ENCODE measurements around the gene RGS9BP.
A peak's percentile ranks its signal among the peaks of the same experiment; 100 is the strongest.
"Not testable (repeated sequence)": the region's sequence is repeated elsewhere in the genome, so short reads cannot be mapped to it uniquely, and the experiment has no call there.

Gene RGS9BP

DNA sequence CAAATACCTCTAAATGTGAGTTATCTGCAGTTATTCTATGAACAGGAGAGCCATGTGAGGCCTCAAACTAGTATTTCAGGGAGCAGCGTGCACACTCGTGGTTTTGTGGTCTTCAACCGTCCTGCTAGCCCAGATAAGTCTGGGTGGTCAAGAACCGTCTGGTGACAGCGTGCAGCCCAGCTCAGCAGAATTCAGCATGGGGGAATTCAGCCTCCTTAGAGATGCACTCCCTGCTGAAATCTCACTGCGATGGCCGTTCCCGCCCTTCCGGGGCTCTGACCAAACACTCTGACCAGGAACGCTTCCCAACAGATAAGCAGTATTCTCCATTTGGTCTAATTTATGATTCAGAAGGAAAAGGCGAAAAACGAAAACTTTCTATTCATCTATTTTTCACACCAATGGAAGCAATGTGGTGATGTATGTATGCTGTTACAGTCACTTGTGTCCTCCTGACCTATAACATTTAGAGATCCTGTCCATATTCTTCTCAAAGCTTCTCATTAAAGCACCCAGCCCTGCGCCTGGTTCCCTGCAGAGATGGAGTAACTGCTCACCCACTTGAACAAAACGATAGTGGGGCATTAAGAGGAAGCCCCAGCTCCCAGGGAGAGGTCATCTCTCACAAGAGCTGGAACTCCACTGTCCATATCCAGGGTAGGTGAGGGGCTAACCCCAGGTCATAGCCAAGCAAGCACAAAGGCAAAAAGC, 3.6 kb upstream of the RGS9BP start:
- DNase-seq (ENCODE audit: low read depth in 3 of 3), result no peak

DNA sequence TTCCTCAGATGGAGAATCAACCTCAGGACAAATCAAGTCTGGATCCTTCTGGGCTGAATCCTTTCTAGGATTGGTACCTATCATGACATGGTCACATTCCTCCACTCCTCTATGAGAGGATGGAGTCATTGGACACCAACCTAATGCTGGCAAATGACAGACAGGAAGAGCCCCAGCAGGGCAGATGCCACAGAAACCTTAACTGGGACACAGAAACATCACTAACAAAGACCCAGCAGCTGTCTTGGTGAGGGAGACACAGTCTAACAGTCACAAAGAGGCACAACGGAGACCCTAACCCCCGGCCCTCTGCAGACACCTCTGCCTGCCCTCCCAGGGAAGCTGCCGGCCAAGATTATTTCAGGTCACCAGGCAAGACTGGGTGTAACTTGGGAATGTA, 2.8 kb upstream of the RGS9BP start:
- no peak for DNase-seq (ENCODE audit: low read depth in 3 of 3)

DNA sequence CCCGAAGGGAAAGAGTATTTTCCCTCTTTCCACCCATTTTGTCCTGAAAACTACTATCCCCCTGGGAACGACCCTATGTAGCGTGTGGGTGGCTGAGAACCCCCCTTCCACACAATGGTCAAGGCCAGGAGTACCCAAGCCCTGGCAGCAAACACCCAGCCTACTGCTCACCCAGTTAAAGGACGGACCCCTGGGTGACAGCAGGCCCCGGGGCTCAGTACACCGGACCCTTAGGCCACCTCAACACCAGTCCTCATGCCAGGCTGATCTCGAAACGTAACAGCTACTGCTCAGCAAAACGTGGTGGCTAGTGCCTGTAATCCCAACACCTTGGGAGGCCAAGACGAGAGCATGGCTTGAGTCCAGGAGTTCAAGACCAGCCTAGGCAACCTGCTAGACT, 2.1 kb upstream of the RGS9BP start:
- no peak for DNase-seq (ENCODE audit: low read depth in 3 of 3)

DNA sequence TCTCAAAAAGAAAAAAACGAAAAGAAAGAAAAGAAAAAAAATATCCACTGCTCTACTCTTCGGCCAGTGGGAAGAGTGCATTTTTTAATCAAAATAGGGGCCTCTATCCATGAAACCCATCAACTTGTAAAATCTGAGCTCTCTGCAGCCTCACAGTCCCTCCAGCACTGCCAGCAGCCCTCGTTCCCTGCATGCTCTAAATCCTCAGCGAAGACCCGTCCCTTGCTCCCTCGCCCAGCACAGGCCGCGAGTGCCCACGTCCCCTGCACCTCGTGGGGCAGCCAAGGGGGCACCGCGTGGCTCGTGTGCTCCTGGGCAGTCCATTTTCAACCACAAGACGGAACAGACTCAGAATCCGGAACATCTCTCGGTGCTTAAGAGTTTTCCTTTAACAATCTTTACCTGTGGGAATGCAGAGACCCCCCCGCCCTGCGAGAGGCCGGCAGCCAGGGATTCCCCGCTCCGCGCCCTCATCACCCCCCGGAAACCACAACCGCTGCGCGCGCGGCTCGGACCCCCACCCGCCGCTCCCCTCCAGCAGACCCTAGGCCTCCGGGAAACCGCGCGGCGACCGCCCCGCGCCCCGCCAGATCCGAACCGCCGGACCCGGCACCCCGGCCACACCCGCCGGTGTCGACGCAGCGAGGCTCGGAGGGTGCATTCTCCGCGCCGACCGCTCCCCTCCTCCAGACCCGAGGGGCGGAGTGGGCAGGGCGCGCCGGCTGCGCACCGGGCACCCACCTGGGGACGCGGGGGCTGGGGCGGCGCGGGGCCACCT, 1.3 kb upstream of the RGS9BP start:
- peak in 1 of 3 experiments; percentile 2 for DNase-seq (ENCODE audit: low read depth in 3 of 3)

DNA sequence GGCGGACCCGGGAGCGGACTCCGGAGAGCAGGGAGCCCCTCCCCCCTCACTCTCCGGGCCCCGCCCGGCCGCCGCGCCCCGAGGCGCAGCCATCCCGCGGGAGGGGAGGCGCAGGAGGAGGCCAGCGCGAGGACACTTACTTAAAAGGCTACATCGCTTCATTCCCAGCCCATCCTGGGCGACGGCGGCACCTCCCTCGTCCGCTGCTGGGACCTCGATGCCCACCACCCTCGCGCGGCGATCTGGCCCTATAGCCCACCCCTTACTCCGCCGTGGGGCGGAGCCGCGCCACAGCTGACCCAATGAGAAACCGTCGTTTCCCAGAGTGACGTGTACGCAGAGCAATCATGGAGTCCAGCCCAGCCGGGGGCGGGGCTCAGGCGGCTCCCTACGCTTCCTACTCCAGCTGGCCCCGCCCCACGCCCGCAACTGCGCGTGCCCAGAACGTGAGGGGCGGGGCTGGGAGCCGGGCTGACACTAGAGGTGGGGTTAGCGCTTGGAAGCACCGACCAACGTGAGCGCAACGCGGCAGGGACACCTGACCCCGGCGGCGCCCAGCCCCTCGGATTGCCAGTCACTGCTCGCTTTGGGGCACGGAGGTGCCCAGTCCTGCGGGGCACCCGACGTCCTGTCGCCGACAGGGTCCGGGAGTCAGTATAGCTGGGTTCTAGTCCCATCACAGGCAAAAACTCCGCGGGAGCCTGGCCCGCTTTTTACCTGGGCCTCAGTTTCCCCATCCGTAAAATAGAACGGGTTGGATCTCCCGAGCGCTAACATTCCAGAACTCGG, 523 bp upstream of the RGS9BP start, which contains the start of gene ANKRD27:
Gene ANKRD27 (minus strand): TSS at position 250 of the 789 bp plus-strand sequence. CDS start 16,165 bp downstream, outside the sequence.
- DNase-seq (ENCODE audit: low read depth in 3 of 3), result peak; percentile 95 to 97 (median 97)

DNA sequence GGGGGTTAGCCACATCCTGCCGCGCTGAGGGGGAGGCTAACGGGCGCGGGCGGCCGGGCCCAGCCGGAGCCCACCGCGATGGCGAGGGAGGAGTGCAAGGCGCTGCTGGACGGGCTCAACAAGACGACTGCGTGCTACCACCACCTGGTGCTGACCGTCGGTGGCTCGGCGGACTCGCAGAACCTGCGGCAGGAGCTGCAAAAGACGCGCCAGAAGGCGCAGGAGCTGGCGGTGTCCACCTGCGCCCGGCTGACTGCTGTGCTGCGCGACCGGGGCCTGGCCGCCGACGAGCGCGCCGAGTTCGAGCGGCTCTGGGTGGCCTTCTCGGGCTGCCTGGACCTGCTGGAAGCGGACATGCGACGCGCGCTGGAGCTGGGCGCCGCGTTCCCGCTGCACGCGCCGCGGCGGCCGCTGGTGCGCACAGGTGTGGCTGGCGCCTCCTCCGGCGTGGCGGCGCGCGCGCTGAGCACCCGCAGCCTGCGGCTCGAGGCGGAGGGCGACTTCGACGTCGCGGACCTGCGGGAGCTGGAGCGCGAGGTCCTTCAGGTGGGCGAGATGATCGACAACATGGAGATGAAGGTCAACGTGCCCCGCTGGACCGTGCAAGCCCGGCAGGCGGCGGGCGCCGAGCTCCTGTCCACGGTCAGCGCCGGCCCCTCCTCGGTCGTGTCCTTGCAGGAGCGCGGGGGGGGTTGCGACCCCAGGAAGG, 692 bp downstream of the RGS9BP start:
- peak in 1 of 3 experiments; percentile 10 for DNase-seq (ENCODE audit: low read depth in 3 of 3)

DNA sequence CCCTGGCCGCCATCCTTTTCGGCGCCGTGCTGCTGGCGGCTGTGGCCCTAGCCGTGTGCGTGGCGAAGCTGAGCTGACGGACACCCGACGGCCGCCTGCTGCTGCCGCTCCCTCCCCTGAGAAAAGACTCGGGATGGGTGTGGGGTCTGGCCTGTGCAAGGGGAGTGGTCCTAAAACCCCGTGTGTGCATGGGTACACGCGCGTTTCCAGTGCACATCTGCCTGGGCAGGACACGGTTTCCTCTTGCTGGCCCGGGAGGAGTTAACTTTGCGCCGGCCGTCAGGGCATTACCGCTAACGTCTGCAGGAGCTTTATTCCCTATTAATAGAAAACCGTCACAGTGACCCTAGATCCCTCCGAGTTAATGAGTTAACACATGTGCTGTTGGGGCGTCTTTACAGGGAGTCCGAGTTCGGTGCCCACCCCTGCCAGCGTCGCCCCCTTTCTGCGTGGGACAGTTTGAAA, 1.3 kb downstream of the RGS9BP start:
- DNase-seq (ENCODE audit: low read depth in 3 of 3), result no peak

DNA sequence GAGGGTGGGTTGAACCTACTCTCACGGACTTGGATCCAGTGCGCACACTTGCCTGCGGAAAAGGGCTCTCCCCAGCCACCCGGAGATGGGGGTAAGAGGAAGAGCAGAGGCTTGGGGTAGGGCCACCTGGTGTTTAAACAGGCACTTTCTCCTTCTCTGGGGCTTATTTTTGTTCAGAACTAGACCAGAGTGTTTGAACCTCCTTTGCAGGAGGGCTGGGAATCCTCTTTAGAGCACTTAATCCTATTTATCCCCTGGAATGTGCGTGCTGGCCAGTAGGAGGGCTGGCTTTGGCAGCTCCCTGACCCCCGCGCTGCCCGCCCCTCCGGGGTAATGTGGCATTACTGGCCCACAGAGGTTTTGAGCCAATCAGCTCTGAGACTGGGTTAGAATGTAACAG, 2.0 kb downstream of the RGS9BP start:
- DNase-seq (ENCODE audit: low read depth in 3 of 3), result no peak

DNA sequence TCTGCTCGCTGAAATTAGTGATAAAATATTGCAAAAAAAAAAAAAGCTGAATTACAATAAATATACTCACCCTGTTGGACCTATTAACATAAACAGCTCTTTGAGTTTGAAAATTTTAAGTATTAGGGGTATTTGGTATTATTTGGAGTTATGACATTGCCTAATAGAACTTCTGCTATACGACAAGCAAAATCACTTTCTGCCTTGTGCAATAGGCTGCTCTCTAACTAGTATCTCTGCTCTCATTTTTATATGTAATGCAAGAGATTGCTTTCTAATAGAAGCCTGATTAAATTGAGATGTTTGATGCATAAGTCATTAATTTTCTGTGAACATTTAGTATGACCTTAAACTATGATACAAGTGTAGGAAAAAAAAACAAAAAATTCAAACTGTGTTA, 5.3 kb downstream of the RGS9BP start:
- no peak for DNase-seq (ENCODE audit: low read depth in 3 of 3)

DNA sequence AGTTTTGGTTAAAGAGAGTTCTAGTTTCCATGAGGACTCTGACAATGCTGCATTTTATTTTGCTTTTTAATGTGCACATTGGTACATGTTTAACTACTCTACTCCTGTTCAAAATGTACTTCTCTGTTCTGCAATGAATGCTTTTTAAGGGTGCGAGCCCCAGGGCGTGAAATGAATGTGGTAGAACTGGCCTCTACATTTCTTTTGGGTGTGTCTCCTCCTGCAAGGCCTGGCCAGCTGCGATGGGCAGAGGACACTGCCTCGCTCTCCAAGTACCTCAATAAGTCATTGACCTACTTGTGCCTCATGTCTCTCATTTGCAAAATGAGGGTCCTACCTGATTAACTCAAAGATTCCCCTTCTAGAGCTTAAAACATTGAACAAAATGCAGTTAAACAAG, 6.7 kb downstream of the RGS9BP start:
- DNase-seq (ENCODE audit: low read depth in 3 of 3), result no peak

DNA sequence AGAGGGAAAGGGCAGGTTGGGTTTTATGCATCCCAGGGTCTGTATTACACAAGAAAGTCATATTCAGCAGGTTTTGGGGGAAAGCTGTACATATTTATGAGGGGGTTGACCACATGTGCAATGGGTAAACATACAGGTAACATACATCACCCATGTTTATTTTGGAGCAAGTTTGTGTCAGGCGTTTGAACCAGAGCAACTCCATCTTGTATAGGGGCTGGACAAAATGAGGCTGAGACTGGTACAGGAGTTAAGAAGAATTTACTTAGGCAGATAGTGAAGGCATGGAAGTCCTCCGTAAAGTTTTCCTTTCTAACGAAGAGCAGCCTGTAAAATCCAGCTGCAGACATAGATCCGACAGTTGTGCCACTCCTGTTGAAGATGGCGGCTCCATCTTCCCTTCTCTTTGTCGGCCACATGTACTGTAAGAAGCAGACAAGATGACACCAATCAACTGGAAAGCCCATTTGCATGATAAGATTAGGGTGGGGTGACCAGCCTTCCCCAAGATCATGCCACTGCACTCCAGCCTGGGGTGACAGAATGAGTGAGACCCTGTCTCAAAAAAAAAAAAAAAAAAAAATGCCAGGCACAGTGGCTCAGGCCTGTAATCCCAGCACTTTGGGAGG, 11.3 kb downstream of the RGS9BP start:
- DNase-seq (ENCODE audit: low read depth in 3 of 3), result no peak

DNA sequence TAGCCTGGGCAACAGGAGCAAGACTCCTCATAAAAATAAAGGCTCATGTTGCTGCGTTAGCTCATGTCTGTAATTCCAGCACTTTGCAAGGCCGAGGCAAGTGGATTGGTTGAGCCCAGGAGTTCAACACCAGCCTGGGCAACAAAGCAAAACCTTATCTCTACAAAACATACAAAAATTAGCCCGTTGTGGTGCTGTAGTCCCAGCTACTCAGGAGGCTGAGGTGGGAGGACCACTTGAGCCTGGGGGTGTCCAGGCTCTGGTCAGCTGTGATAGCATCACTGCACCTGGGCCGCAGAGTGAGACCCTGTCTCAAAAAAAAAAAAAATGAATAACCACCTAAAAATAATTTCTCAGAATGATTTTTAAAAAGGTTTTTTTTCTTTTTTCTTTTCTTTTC, 12.0 kb downstream of the RGS9BP start:
- no peak for DNase-seq (ENCODE audit: low read depth in 3 of 3)

DNA sequence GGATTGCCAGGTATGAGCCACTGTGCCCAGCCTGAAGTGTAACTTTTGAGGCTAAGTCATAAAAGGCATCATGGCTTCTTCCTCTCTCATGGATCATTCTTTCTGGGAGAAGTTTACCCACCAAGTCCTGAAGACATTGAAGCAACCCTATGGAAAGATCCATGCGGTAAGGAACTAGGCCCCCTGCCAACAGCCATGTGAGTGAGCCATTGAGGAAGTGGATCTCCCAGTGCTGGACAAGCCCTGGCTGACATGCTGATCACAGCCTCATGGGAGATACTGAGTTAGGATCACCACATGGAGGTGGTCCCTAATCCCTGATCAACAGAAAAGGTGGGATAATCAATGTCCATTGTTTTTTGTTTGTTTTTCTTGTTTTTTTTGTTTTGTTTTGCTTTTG, 12.7 kb downstream of the RGS9BP start:
- DNase-seq (ENCODE audit: low read depth in 3 of 3), result no peak

DNA sequence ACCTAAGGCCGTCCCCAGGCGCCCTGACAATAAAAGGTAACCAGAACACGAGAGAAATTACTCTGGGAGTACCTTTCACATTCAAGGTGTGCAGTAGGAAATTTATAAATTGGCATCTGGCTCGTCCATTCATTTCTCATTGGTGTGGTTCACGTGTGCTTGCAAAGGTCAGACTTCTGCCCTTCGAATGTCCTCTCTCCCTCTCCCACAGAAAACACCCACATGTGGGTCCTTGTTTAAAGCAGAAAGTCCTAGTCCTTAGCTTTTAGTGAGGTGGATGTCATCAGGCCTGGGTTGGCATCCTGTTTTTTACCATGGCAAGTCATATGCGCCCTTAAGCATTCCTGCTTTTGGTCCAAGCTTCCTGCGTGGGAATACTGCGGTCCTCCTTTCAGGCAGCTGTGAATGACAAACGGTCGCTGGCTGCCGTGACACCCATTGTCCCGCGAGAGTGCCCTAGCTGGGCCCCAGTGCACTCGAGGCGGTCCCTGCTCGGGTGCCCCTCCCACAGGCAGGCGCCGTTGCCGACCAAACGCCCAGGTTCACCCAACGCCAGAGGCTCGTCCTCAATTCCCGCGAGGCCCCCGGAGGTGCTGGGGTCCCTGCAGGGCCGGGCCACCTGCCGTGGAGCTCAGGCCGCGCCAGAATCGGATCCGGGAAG, 15.8 kb downstream of the RGS9BP start, which contains the start of gene NUDT19:
Gene NUDT19 (plus strand): TSS at position 531 of the 661 bp plus-strand sequence. CDS start 140 bp downstream, outside the sequence.
- peak; percentile 52 to 63 (median 60) for DNase-seq (ENCODE audit: low read depth in 3 of 3)

DNA sequence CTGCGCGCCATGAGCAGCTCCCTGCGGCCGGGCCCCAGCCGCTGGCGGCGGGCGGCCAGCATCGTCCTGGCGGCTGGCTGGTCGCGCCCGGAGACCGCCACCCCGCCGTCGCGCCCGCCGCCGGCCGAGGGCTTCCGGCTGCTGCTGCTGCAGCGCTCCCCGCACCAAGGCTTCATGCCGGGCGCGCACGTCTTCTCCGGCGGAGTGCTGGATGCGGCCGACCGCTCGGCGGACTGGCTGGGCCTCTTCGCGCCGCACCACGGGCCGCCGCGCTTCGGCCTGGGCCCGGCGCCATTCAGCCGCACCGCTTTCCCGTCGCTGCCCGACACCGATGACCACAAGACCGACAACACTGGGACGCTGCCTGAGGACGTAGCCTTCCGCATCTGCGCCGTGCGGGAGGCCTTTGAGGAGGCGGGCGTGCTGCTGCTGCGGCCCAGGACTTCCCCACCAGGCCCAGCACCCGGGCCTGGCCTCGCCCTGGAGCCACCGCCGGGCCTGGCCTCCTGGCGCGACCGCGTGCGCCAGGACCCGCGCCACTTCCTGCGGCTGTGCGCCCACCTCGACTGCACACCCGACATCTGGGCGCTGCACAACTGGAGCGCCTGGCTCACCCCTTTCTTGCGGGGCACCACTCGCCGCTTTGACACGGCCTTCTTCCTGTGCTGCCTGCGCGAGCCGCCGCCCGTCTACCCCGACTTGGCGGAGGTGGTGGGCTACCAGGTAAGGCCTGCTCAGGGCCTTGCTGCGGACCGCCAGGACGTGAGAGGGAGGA, 16.5 kb downstream of the RGS9BP start:
- peak in 2 of 3 experiments; percentile 5 to 36 for DNase-seq (ENCODE audit: low read depth in 3 of 3)

DNA sequence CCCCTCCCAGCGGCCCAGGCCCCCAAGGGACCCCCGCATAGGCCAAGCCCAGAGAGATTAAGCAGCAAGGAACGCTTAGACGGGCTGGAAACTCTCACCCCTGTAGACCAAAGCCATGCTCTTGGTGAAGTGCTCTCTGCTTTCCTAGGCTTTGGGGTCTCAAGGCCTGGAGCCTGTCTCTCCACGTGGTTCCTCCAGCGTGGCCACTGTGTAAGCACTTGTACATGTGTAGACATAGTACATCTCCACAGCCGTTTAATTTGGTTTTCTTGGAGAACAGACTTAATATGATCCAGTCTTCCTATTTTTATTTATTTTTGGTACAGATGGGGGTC, 17.0 kb downstream of the RGS9BP start:
- no peak for DNase-seq (ENCODE audit: low read depth in 3 of 3)

DNA sequence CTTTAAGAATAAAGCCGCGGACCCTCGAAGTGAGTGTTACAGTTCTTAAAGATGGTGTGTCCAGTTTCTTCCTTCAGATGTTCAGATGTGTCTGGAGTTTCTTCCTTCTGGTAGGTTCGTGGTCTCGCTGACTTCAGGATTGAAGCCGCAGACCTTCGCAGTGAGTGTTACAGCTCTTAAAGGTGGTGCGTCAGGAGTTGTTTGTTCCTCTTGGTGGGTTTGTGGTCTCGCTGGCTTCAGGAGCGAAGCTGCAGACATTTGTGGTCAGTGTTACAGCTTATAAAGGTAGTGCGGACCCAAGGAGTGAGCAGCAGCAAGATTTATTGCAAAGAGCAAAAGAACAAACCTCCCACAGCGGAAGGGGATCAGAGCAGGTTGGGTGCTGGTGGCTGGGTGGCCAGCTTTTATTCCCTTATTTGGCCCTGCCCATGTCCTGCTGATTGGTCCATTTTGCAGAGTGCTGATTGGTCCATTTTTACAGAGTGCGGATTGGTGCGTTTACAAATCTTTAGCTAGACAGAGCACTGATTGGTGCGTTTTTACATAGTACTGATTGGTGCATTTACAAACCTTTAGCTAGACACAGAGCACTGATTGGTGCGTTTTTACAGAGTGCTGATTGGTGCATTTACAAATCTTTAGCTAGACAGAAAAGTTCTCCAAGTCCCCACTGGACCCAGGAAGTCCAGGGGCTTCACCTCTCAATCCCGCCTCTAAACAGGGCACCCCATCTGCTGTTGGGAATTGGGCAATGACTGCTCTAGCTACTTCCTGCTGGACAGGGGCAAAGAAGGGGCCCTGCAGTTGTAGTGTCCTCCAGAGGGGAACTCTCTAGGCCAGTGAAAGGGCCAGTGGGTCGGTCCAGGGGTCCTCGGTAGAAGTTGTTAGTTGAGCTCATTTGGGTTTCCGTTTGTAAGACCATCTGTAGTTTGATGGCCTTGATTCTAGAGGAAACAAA, 17.8 kb downstream of the RGS9BP start:
- DNase-seq (ENCODE audit: low read depth in 3 of 3), result peak in 1 of 3 experiments; percentile 7

DNA sequence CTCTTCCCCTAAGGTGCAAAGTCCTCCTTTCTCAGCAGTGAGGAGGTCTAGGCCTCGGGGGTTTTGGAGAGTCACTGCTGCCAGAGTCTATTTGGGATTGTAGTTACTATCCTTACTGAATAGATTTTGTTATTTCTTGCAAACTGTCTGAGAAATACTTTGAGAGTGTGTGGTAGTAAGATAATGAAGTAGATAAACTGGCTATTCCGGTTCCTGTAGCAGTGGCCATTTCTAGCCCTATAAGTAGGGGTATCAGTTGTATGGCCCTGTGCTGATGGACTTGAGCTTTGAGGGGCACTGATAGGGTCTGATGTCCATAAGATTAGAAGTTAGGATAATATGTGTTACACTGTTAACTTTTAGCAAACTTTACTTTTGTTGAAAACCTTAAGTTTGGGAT, 18.7 kb downstream of the RGS9BP start:
- DNase-seq (ENCODE audit: low read depth in 3 of 3), result not testable (repeated sequence)

DNA sequence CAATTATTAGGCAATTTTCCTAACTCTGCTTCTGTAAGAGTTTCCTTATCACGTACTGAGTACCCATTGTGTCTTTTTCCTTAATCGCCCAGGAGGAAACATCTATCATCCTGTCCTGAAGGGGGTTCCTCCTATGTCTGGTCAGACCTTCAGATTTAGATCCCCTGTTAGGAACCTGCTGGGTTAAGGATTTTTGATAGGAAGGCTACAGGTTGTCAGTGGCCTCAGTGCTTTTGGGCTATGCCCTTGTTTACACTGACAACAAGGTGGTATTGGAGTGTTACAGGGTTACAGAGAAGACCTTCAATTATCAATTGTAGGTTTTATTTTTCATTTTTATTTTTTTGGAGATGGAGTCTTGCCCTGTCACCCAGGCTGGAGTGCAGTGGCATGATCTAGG, 19.2 kb downstream of the RGS9BP start:
- DNase-seq (ENCODE audit: low read depth in 3 of 3), result not testable (repeated sequence)

Data from stimulated activated CD4-positive, alpha-beta T cell treated with anti-CD3 and anti-CD28 coated beads, TNF-alpha, amount 100 ng/mL, for 4 hours (primary cell).